Motor neuron (in vitro differentiated cells): ENCODE results near the gene ASS1. TPM values are rescaled to one million over a fixed set of nuclear protein-coding genes. Genes with fewer than 3 reads are reported as not detected.

ENCODE experiments used
- ATAC-seq, 8 experiments: fragments of 200-7000 bp; cut with Tn5 transposase; replicated peaks in 6 of 8; 2 replicates each; pipeline ENCODE4 v1.8.0; 2021; ENCODE audit warnings: mild to moderate bottlenecking in 8 of 8, moderate library complexity in 8 of 8
- H3K27ac ChIP-seq, 2 donors: fragments of 250-450 bp; sonication (Bioruptor Pico); 2 replicates each; pipeline ENCODE4 v1.9.0; 2021; ENCODE audit warnings: antibody characterized with exemption in 2 of 2, mild to moderate bottlenecking in 2 of 2, moderate library complexity in 1 of 2
- H3K4me1 ChIP-seq, 2 donors: fragments of 250-450 bp; sonication (Bioruptor Pico); replicated peaks in 1 of 2; 2 replicates each; pipeline ENCODE4 v1.6.1; 2021; ENCODE audit warnings: antibody characterized with exemption in 2 of 2, mild to moderate bottlenecking in 2 of 2, moderate library complexity in 1 of 2
- H3K4me3 ChIP-seq, 5 donors: fragments of 250-450 bp; sonication (Bioruptor Pico); 2 replicates each; pipeline ENCODE4 v1.9.0; 2021; ENCODE audit warnings: antibody characterized with exemption in 5 of 5, mild to moderate bottlenecking in 5 of 5, moderate library complexity in 4 of 5
- WGBS, 10 experiments: fragments of 450-650 bp; shearing (Covaris generic); methylation state at CpG; one replicate each; pipeline ENCODE4 v1.0.0; 2022; 5-methylcytosine and 5-hydroxymethylcytosine counted together
- in situ Hi-C, 9 experiments: fragments of 400-800 bp; cut with MboI; loops; one replicate each; pipeline ENCODE4 v1.15.0; 2021; ENCODE audit warnings: low sequenced_read_pairs in 9 of 9, low pct_unique_long_range_greater_than_20kb in 2 of 9; ENCODE audit not compliant: unreplicated experiment in 9 of 9
- total RNA-seq, 8 experiments: library from RNA; unstranded; fragments of 300-600 nt; gene quantifications; 2 replicates each; pipeline versions ENCODE4 v1.2.3 to v1.2.4, GENCODE V29; 2022

ASS1 gene
- total RNA-seq, 8 experiments from 2014 or later = 12.0 to 412 (median 86.3) TPM

DNA sequence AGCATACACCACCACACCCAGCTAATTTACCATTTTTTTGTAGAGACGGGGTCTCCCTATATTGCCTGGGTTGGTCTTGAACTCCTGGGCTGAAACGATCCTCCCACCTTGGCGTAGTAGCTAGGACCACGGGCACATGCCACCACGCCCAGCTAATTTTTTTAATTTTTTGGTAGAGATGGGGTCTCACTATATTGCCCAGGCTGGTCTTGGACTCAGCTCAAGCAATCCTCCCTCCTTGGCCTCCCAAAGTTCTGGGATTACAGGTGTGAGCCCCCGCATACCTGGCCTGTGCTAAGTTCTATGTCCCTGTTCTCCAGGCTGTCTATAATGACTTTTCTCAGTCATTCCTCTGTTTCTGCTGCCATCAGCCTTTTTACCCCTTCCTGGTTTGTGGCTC, 41.3 kb downstream of the ASS1 start:
- H3K4me1 ChIP-seq = peaks cover 22 to 23% of the 10 kb centered on the region in 2 donors
- no peak overlapping the region for H3K27ac ChIP-seq
- in situ Hi-C loops = loop anchor here in 1 of 9 experiments (25.0 kb wide), 1 partner anchor 201 kb away; the partner anchor contains the start of gene EXOSC2
- 80 to 100% (median 100%) methylated on average over 1 to 6 of the region's 6 CpGs; no CpG with 5 or more reads in 3 of the 10 experiments for WGBS, 10 experiments
- ATAC-seq = no peak
- H3K4me3 ChIP-seq = no peak overlapping the region

GRCh38 chr9:130487500-130487899, 42.7 kb downstream of the ASS1 start:
- 80 to 100% (median 100%) methylated on average over 1 to 5 of the region's 6 CpGs; no CpG with 5 or more reads in 3 of the 10 experiments for whole genome bisulfite sequencing, 10 experiments
- H3K4me3 ChIP-seq = no peak overlapping the region
- H3K4me1 ChIP-seq = peaks cover 22 to 23% of the 10 kb centered on the region in 2 donors
- no peak overlapping the region for H3K27ac ChIP-seq
- in situ Hi-C loops = loop anchor here in 1 of 9 experiments (25.0 kb wide), 1 partner anchor 200 kb away; the partner anchor contains the start of gene EXOSC2
- ATAC-seq = no peak

DNA sequence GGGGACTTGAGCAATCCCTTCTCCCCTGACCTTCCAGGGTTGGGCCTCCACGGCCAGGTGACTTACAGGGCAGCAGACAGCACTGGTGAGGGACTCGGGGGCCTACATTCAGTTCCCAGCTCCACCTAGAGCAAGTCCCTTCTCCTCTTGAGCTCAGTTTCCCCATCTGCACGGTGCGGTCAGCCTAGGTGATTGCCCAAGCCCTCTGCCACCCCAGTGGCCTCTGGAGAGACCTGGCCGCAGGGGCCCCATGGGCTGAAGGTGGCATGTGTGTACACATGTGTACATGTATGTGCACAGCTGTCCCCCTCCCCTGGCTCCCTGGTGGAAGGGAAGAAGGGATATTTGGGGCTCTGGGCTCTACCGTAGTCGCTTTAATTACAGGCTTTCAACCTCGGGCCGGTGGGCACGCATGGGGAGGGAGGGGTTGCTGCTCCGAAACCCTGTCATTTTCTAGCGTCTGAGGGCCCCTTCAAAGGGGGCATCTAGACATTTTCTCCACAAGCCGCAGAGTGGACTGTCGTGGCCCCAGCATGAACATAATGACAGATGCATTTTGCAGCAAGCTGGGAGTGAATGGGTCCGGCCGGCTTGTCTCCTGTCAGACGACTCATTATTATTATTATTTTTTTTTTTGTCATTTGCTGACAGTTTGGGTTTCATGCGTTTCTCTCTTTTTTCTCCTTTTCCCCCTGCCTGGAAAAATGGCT, 44.0 kb downstream of the ASS1 start:
- peaks cover 10% of the 10 kb centered on the region in 2 donors for H3K4me1 ChIP-seq
- no peak overlapping the region for H3K27ac ChIP-seq
- in situ Hi-C loops = loop anchor here in 1 of 9 experiments (25.0 kb wide), 1 partner anchor 199 kb away; the partner anchor contains the start of gene EXOSC2
- no peak overlapping the region for H3K4me3 ChIP-seq
- no peak for ATAC-seq
- WGBS, 10 experiments = 58 to 100% (median 83%) methylated on average over 2 to 14 of the region's 18 CpGs; no CpG with 5 or more reads in 2 of the 10 experiments

- in situ Hi-C loops = loop anchor here in 1 of 9 experiments (25.0 kb wide), 1 partner anchor 196 kb away; the partner anchor contains the start of gene EXOSC2
- WGBS, 10 experiments = 72 to 96% (median 83%) methylated on average over 3 to 15 of the region's 19 CpGs; no CpG with 5 or more reads in 5 of the 10 experiments
- no peak overlapping the region for H3K27ac ChIP-seq
- no peak overlapping the region for H3K4me3 ChIP-seq
- no peaks in the 10 kb centered on the region for H3K4me1 ChIP-seq
- ATAC-seq = no peak
Observed at GRCh38 chr9:130490981-130491380, 46.2 kb downstream of the ASS1 start.

GRCh38 chr9:130491830-130492482, 47.2 kb downstream of the ASS1 start:
- 60 to 100% (median 93%) methylated on average over 1 to 8 of the region's 15 CpGs; no CpG with 5 or more reads in 2 of the 10 experiments for WGBS, 10 experiments
- in situ Hi-C loops = loop anchor here in 1 of 9 experiments (25.0 kb wide), 1 partner anchor 195 kb away; the partner anchor contains the start of gene EXOSC2
- no peak for ATAC-seq
- no peak overlapping the region for H3K27ac ChIP-seq
- no peak overlapping the region for H3K4me3 ChIP-seq
- H3K4me1 ChIP-seq = no peaks in the 10 kb centered on the region

GRCh38 chr9:130493021-130493420, 48.3 kb downstream of the ASS1 start:
- Histone ChIP-seq H3K4me1 (no peaks in the 10 kb centered on the region), H3K4me3 (no peak overlapping the region), H3K27ac (no peak overlapping the region)
- no peak for ATAC-seq
- WGBS, 10 experiments = 82 to 100% (median 100%) methylated on average over 1 to 4 of the region's 7 CpGs; no CpG with 5 or more reads in 7 of the 10 experiments
- in situ Hi-C loops = loop anchor here in 1 of 9 experiments (25.0 kb wide), 1 partner anchor 194 kb away; the partner anchor contains the start of gene EXOSC2

- Histone ChIP-seq H3K27ac (no peak overlapping the region), H3K4me3 (no peak overlapping the region), H3K4me1 (no peaks in the 10 kb centered on the region)
- no peak for ATAC-seq
- WGBS, 10 experiments = 80 to 87% methylated on average over 1 to 3 of the region's 9 CpGs; no CpG with 5 or more reads in 8 of the 10 experiments
- in situ Hi-C loops = loop anchor here in 1 of 9 experiments (25.0 kb wide), 1 partner anchor 194 kb away; the partner anchor contains the start of gene EXOSC2
Observed at GRCh38 chr9:130493476-130493875, 48.7 kb downstream of the ASS1 start.

- peaks cover 3 to 5% of the 10 kb centered on the region in 2 donors for H3K4me1 ChIP-seq
- in situ Hi-C loops = loop anchor here in 1 of 9 experiments (25.0 kb wide), 1 partner anchor 192 kb away; the partner anchor contains the start of gene EXOSC2
- no peak for ATAC-seq
- WGBS, 10 experiments = 86 to 100% methylated on average over 1 of the region's 3 CpGs; no CpG with 5 or more reads in 8 of the 10 experiments
- H3K4me3 ChIP-seq = no peak overlapping the region
- H3K27ac ChIP-seq = no peak overlapping the region
Observed at GRCh38 chr9:130495067-130495466, 50.3 kb downstream of the ASS1 start.

DNA sequence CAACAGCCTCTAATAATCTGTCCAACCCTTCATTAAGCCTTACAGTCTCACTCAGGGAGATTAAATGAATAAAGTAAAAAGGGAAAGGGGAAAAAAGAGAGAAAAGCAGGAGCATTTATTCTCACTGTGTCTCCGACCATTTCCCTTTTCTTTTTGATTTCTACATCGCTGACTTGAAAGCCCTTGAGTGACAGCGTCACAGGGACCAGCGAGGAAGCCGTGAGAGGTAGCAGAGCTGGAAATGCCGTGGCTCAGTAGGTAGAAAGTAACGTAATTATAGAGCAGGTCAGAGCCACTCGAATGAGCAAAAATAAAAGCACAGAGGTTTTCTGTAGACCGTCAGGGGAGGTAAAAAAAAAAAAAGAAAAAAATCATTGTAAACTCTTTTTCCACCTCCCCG, 52.4 kb downstream of the ASS1 start:
- ATAC-seq = no peak
- H3K27ac ChIP-seq = no peak overlapping the region
- H3K4me3 ChIP-seq = no peak overlapping the region
- WGBS, 10 experiments = 69 to 100% (median 87%) methylated on average over 2 to 10 of the region's 10 CpGs
- in situ Hi-C loops = loop anchor here in 1 of 9 experiments (25.0 kb wide), 1 partner anchor 190 kb away; the partner anchor contains the start of gene EXOSC2
- H3K4me1 ChIP-seq = peaks cover 18 to 20% of the 10 kb centered on the region in 2 donors

DNA sequence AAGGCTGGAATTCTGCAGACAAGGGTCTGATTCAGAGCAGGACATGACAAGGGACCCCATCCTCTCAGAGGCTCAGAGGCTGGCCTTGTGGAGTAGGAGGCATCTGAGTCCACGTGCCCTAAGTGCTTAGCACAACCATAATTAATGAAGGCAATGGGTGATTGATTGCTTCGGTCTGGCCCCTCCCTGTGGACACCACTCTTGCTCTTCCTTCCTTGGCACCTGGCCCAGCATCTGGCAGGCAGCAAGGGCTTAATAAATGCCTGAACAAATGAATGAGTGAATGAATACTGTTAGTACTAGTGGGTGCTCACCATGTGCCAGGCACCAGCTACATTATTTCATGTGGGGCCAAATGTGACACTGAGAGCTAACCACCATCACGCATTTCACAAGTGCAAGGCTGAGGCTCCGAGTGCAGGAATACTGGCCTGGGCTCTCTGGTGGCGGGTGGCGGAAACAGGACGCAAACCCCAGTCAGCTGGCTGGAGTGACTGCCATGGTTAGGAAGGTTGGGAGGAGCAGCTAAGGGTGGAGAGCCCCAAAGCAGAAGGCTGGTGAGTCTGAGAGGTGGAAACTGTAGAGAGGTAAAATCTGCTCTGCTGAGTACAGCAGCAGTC, 53.6 kb downstream of the ASS1 start:
- in situ Hi-C loops = loop anchor here in 1 of 9 experiments (25.0 kb wide), 1 partner anchor 189 kb away; the partner anchor contains the start of gene EXOSC2
- WGBS, 10 experiments = 30 to 100% (median 83%) methylated on average over 1 to 5 of the region's 7 CpGs; no CpG with 5 or more reads in 4 of the 10 experiments
- peaks cover 18 to 20% of the 10 kb centered on the region in 2 donors for H3K4me1 ChIP-seq
- H3K27ac ChIP-seq = no peak overlapping the region
- ATAC-seq = peak in 3 of 8 experiments; percentile 22 to 35 (median 31)
- no peak overlapping the region for H3K4me3 ChIP-seq

DNA sequence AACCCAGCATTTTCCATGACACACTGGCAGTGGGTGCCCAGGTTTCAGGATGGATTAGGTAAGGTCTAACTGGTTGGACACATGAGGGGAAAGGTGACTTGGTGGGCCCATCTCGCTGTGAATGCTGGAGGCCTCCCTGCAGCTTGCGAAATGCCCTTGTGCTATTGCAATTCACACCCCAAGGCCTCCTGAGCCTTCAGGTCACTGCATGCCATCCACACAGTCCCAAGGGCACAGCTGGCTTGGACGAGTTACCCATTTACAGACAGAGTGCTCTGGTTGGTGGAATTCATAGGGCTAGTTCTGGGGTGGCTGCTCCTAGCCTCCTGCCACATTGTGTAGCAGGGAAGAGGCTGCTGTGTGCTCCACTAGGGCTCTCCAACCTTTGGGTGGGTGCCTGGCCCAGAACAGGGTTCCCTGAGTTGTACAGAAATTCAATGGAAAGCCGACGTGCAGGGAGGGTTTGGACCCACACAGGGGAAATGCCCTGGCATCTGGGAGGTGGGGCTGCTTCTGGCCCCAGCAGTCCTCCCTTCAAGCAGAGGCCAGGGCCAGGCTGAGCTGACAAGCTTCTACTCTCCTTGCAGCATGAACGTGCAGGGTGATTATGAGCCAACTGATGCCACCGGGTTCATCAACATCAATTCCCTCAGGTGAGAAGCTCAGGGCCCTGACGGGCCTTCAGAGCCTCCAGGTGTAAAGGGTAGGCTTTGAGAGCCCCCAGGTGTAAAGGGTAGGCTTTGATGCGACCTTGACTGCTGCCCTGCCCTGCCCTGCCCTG, 54.3 kb downstream of the ASS1 start:
- peaks cover 18 to 20% of the 10 kb centered on the region in 2 donors for H3K4me1 ChIP-seq
- no peak overlapping the region for H3K4me3 ChIP-seq
- no peak overlapping the region for H3K27ac ChIP-seq
- no peak for ATAC-seq
- 86 to 100% (median 93%) methylated on average over 1 to 3 of the region's 9 CpGs; no CpG with 5 or more reads in 6 of the 10 experiments for WGBS, 10 experiments
- in situ Hi-C loops = loop anchor here in 1 of 9 experiments (25.0 kb wide), 1 partner anchor 188 kb away; the partner anchor contains the start of gene EXOSC2
